Activated T-helper 1 cell treated with anti-CD3 and anti-CD28 coated beads, Interleukin-2, amount 50 U/mL, for 16 hours (primary cell): ENCODE measurements around the gene CCDC154.
"Not testable (repeated sequence)": the region's sequence is repeated elsewhere in the genome, so short reads cannot be mapped to it uniquely, and the experiment has no call there.

Source experiments
- DNase-seq, 2 donors: peaks; one replicate each; pipeline ENCODE4 v3.0.0-alpha.2; 2020; ENCODE audit warnings: low read depth in 1 of 2, low spot score in 1 of 2

Gene CCDC154

GRCh38 chr16:1443980-1444729 lies at the start of gene CCDC154:
TSS of gene CCDC154 (minus strand) at chr16:1444556. CDS start at chr16:1444322, 234 bp downstream.
- no peak for DNase-seq

GRCh38 chr16:1493746-1494094 lies 49.4 kb upstream of the CCDC154 start:
- DNase-seq, result no peak

- DNase-seq, result peak; percentile 74 to 81
Observed at GRCh38 chr16:1492923-1493745, 48.8 kb upstream of the CCDC154 start, which contains the start of gene TELO2. TSS of gene TELO2 (plus strand) at chr16:1493360. CDS start at chr16:1494282, 922 bp downstream.

GRCh38 chr16:1492082-1492922 lies 47.9 kb upstream of the CCDC154 start:
- no peak for DNase-seq

GRCh38 chr16:1491327-1491726 lies 47.0 kb upstream of the CCDC154 start:
- no peak for DNase-seq

GRCh38 chr16:1489077-1489476 lies 44.7 kb upstream of the CCDC154 start:
- no peak for DNase-seq

GRCh38 chr16:1488619-1489018 lies 44.3 kb upstream of the CCDC154 start, which contains the start of gene PTX4:
TSS of gene PTX4 (minus strand) at chr16:1488944. CDS start at chr16:1488909, 35 bp downstream.
- DNase-seq, result no peak

- no peak for DNase-seq
Observed at GRCh38 chr16:1488054-1488601, 43.8 kb upstream of the CCDC154 start.

GRCh38 chr16:1487395-1488053 lies 43.2 kb upstream of the CCDC154 start:
- DNase-seq, result no peak

GRCh38 chr16:1486551-1487390 lies 42.4 kb upstream of the CCDC154 start:
- DNase-seq, result no peak

GRCh38 chr16:1485847-1486496 lies 41.6 kb upstream of the CCDC154 start:
- DNase-seq, result no peak

GRCh38 chr16:1481906-1482835 lies 37.8 kb upstream of the CCDC154 start:
- DNase-seq, result no peak

GRCh38 chr16:1478937-1479336 lies 34.6 kb upstream of the CCDC154 start:
- DNase-seq, result not testable (repeated sequence)

GRCh38 chr16:1477033-1477432 lies 32.7 kb upstream of the CCDC154 start:
- no peak for DNase-seq

- no peak for DNase-seq
Observed at GRCh38 chr16:1475552-1476114, 31.3 kb upstream of the CCDC154 start.

- DNase-seq, result peak; percentile 72 to 79
Observed at GRCh38 chr16:1474796-1475551, 30.6 kb upstream of the CCDC154 start, which contains the start of gene CLCN7. TSS of gene CLCN7 (minus strand) at chr16:1475028. CDS start at chr16:1474974, 54 bp downstream.
